ENCODE data around the gene AMOTL2.

AMOTL2 gene

GRCh38 chr3:134380249-134380648 is 6.0 kb upstream of the AMOTL2 start:
- peaks cover 49% of the 10 kb centered on the region for H3K4me1 ChIP-seq (ENCODE audit: control insufficient read depth, insufficient read depth, low read length)

GRCh38 chr3:134378818-134379217 is 4.6 kb upstream of the AMOTL2 start:
- no peak overlapping the region for H3K27ac ChIP-seq (ENCODE audit: low read depth, low read length)
- H3K4me1 ChIP-seq (ENCODE audit: control insufficient read depth, insufficient read depth, low read length): peaks cover 47% of the 10 kb centered on the region
- no peak overlapping the region for H3K4me3 ChIP-seq (ENCODE audit: low read depth, low read length)

More at GRCh38 chr3:134380249-134380648, 6.0 kb upstream of the AMOTL2 start:
- Histone ChIP-seq H3K36me3 (ENCODE audit: control insufficient read depth, insufficient read depth, low read length) (no peaks in the 10 kb centered on the region), H3K9ac (ENCODE audit: low read length) (no peak overlapping the region), H3K4me3 (ENCODE audit: low read depth, low read length) (no peak overlapping the region), H3K27ac (ENCODE audit: low read depth, low read length) (no peak overlapping the region), H3K9me3 (ENCODE audit: control insufficient read depth, insufficient read depth, low read depth, low read length) (no peaks in the 10 kb centered on the region), H3K27me3 (ENCODE audit: control insufficient read depth, insufficient read depth, low read length) (peaks cover 25% of the 10 kb centered on the region)

GRCh38 chr3:134378384-134378783 is 4.1 kb upstream of the AMOTL2 start:
- Histone ChIP-seq H3K9ac (ENCODE audit: low read length) (no peak overlapping the region), H3K9me3 (ENCODE audit: control insufficient read depth, insufficient read depth, low read depth, low read length) (no peaks in the 10 kb centered on the region), H3K27me3 (ENCODE audit: control insufficient read depth, insufficient read depth, low read length) (peaks cover 25% of the 10 kb centered on the region), H3K27ac (ENCODE audit: low read depth, low read length) (no peak overlapping the region), H3K36me3 (ENCODE audit: control insufficient read depth, insufficient read depth, low read length) (no peaks in the 10 kb centered on the region), H3K4me3 (ENCODE audit: low read depth, low read length) (no peak overlapping the region), H3K4me1 (ENCODE audit: control insufficient read depth, insufficient read depth, low read length) (peaks cover 47% of the 10 kb centered on the region)

More at GRCh38 chr3:134378818-134379217, 4.6 kb upstream of the AMOTL2 start:
- Histone ChIP-seq H3K36me3 (ENCODE audit: control insufficient read depth, insufficient read depth, low read length) (no peaks in the 10 kb centered on the region), H3K9me3 (ENCODE audit: control insufficient read depth, insufficient read depth, low read depth, low read length) (no peaks in the 10 kb centered on the region), H3K9ac (ENCODE audit: low read length) (no peak overlapping the region), H3K27me3 (ENCODE audit: control insufficient read depth, insufficient read depth, low read length) (peaks cover 25% of the 10 kb centered on the region)

GRCh38 chr3:134377896-134378295 is 3.6 kb upstream of the AMOTL2 start:
- Histone ChIP-seq H3K4me1 (ENCODE audit: control insufficient read depth, insufficient read depth, low read length) (peaks cover 47% of the 10 kb centered on the region), H3K36me3 (ENCODE audit: control insufficient read depth, insufficient read depth, low read length) (no peaks in the 10 kb centered on the region), H3K9me3 (ENCODE audit: control insufficient read depth, insufficient read depth, low read depth, low read length) (no peaks in the 10 kb centered on the region), H3K27ac (ENCODE audit: low read depth, low read length) (no peak overlapping the region), H3K27me3 (ENCODE audit: control insufficient read depth, insufficient read depth, low read length) (peaks cover 25% of the 10 kb centered on the region), H3K9ac (ENCODE audit: low read length) (no peak overlapping the region), H3K4me3 (ENCODE audit: low read depth, low read length) (no peak overlapping the region)

- Histone ChIP-seq H3K27me3 (ENCODE audit: control insufficient read depth, insufficient read depth, low read length) (peaks cover 25% of the 10 kb centered on the region), H3K4me1 (ENCODE audit: control insufficient read depth, insufficient read depth, low read length) (peaks cover 50% of the 10 kb centered on the region), H3K36me3 (ENCODE audit: control insufficient read depth, insufficient read depth, low read length) (peaks cover 7% of the 10 kb centered on the region; the same call in 1 of the 2 replicates), H3K4me3 (ENCODE audit: low read depth, low read length) (no peak overlapping the region), H3K9ac (ENCODE audit: low read length) (no peak overlapping the region), H3K27ac (ENCODE audit: low read depth, low read length) (no peak overlapping the region), H3K9me3 (ENCODE audit: control insufficient read depth, insufficient read depth, low read depth, low read length) (no peaks in the 10 kb centered on the region)
Observed at GRCh38 chr3:134376786-134377426, 2.7 kb upstream of the AMOTL2 start.

DNA sequence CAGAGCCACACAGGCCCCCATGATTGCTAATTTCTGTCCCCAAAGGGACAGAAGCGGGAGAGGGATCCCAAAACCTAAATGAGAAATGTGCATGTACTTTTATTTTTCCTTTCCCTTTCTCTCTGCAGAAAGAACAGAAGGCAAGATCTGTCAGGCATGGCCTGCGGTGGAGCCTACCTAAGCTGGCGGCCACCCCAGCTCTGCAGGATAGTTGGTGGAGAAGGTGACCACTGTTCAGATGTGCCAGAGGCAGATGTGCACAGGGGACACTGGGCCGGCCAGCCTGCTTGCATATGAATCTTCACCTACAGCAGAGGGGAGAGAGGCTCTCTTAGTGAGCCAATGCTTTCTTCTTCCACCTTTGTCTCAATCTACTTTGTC is 2.1 kb upstream of the AMOTL2 start:
- Histone ChIP-seq H3K27me3 (ENCODE audit: control insufficient read depth, insufficient read depth, low read length) (peaks cover 21% of the 10 kb centered on the region), H3K4me1 (ENCODE audit: control insufficient read depth, insufficient read depth, low read length) (peaks cover 50% of the 10 kb centered on the region), H3K4me3 (ENCODE audit: low read depth, low read length) (no peak overlapping the region; the same call in 1 of the 2 replicates), H3K36me3 (ENCODE audit: control insufficient read depth, insufficient read depth, low read length) (peaks cover 13% of the 10 kb centered on the region), H3K9ac (ENCODE audit: low read length) (peak overlapping the region; percentile 21), H3K27ac (ENCODE audit: low read depth, low read length) (no peak overlapping the region), H3K9me3 (ENCODE audit: control insufficient read depth, insufficient read depth, low read depth, low read length) (no peaks in the 10 kb centered on the region)

- H3K9ac ChIP-seq (ENCODE audit: low read length): peak overlapping the region; percentile 98
- H3K4me3 ChIP-seq (ENCODE audit: low read depth, low read length): peak overlapping the region; percentile 89
- H3K4me1 ChIP-seq (ENCODE audit: control insufficient read depth, insufficient read depth, low read length): peaks cover 53% of the 10 kb centered on the region
- H3K27ac ChIP-seq (ENCODE audit: low read depth, low read length): peak overlapping the region; percentile 100; the same call in 1 of the 2 replicates
- H3K36me3 ChIP-seq (ENCODE audit: control insufficient read depth, insufficient read depth, low read length): peaks cover 19% of the 10 kb centered on the region
- peaks cover 21% of the 10 kb centered on the region for H3K27me3 ChIP-seq (ENCODE audit: control insufficient read depth, insufficient read depth, low read length)
- no peaks in the 10 kb centered on the region for H3K9me3 ChIP-seq (ENCODE audit: control insufficient read depth, insufficient read depth, low read depth, low read length)
Observed at GRCh38 chr3:134375582-134376384, 1.5 kb upstream of the AMOTL2 start.

- Histone ChIP-seq H3K36me3 (ENCODE audit: control insufficient read depth, insufficient read depth, low read length) (peaks cover 26% of the 10 kb centered on the region), H3K4me1 (ENCODE audit: control insufficient read depth, insufficient read depth, low read length) (peaks cover 61% of the 10 kb centered on the region), H3K9ac (ENCODE audit: low read length) (peak overlapping the region; percentile 98), H3K9me3 (ENCODE audit: control insufficient read depth, insufficient read depth, low read depth, low read length) (no peaks in the 10 kb centered on the region), H3K27me3 (ENCODE audit: control insufficient read depth, insufficient read depth, low read length) (peaks cover 21% of the 10 kb centered on the region), H3K27ac (ENCODE audit: low read depth, low read length) (peak overlapping the region; percentile 100), H3K4me3 (ENCODE audit: low read depth, low read length) (peak overlapping the region; percentile 89)
Observed at GRCh38 chr3:134374791-134375581, 739 bp upstream of the AMOTL2 start.

DNA sequence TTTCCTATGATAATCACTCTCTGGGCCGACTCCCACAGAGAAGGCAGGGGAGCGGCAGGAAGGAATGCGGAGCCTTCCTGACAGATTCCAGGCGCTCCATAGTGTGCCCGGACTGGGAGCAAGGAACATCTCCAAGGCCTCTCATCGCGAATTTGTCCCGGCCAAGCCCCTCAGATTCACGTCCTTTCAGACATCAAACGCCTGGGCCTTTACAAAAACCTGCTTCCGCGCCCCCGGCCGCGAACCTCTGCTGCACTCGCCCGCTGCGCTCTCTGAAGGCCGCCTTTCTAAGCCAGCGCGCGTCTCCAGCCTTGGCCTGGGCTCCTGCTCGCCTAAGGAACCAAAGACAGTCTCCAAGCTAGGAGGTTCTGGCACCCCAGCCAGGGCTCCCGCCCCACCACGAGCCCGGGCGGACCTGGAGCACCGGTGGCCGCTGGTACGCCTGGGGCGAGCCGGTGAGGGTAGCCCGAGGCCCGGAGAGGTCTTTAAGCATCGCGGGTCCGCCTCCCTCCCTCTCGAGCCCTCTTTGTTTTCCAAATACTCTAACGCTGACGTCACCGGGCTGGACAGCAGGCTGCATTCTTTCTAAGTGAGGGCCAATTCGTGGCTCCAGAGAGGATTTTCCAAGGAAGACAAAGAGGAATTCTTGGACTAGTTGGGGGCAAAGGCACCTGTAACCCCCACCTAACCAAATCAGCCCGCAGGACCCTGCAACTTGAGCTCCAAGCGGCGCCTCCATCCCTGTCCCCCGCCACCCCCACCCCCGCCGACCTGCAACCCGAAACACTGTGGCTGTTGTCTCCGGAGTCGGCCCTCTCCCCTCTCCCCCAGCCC is 759 bp downstream of the AMOTL2 start:
- Histone ChIP-seq H3K9ac (ENCODE audit: low read length) (peak overlapping the region; percentile 98), H3K27ac (ENCODE audit: low read depth, low read length) (peak overlapping the region; percentile 100), H3K36me3 (ENCODE audit: control insufficient read depth, insufficient read depth, low read length) (peaks cover 41% of the 10 kb centered on the region), H3K4me3 (ENCODE audit: low read depth, low read length) (peak overlapping the region; percentile 89), H3K4me1 (ENCODE audit: control insufficient read depth, insufficient read depth, low read length) (peaks cover 71% of the 10 kb centered on the region), H3K9me3 (ENCODE audit: control insufficient read depth, insufficient read depth, low read depth, low read length) (no peaks in the 10 kb centered on the region), H3K27me3 (ENCODE audit: control insufficient read depth, insufficient read depth, low read length) (peaks cover 21% of the 10 kb centered on the region)
